BLaER1 (cell line): ENCODE measurements around the gene SORCS2.

Experiments used
- H3K27ac ChIP-seq: shearing (Covaris generic); formaldehyde crosslinking; 2 replicates; pipeline ENCODE4 v1.8.1; 2022
- H3K27me3 ChIP-seq: shearing (Covaris generic); formaldehyde crosslinking; 2 replicates; pipeline ENCODE4 v1.8.1; 2022
- H3K36me3 ChIP-seq: shearing (Covaris generic); formaldehyde crosslinking; 2 replicates; pipeline ENCODE4 v1.8.1; 2022
- H3K4me1 ChIP-seq: shearing (Covaris generic); formaldehyde crosslinking; 2 replicates; pipeline ENCODE4 v1.8.1; 2022
- H3K4me2 ChIP-seq: shearing (Covaris generic); formaldehyde crosslinking; 2 replicates; pipeline ENCODE4 v1.8.1; 2022
- H3K4me3 ChIP-seq: shearing (Covaris generic); formaldehyde crosslinking; 2 replicates; pipeline ENCODE4 v1.8.1; 2022
- H3K9ac ChIP-seq: shearing (Covaris generic); formaldehyde crosslinking; 2 replicates; pipeline ENCODE4 v1.8.1; 2022
- H3K9me3 ChIP-seq: shearing (Covaris generic); formaldehyde crosslinking; 2 replicates; pipeline ENCODE4 v1.8.1; 2022
- H4K20me1 ChIP-seq: shearing (Covaris generic); formaldehyde crosslinking; 2 replicates; pipeline ENCODE4 v1.8.1; 2022
- Cebpa-rat ChIP-seq: shearing (Covaris generic); IDR thresholded peaks from 2 replicates; pipeline ENCODE4 v1.8.1; 2022

SORCS2 gene

DNA sequence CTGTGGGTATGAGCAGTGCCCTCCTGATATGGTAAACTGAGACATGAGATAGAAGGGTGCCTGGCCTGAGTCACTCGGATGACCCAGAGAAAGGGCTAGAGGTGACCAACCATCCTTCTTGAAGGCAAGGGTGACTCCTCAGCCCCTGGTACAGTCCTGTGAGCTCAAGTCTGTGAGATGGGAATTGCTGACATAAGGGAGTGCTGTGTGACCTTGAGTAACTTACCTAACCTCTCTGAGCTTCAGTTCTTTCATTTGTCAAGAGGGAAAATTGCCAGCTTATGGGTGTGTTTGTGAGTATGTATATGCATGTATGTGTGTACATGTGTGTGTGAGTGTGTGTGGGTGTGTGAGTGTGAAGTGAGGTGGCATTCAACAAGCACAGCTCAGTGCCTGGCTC, 452.8 kb downstream of the SORCS2 start:
- Histone ChIP-seq H3K9me3 (peaks cover 37% of the 10 kb centered on the region), H3K36me3 (peaks cover 39% of the 10 kb centered on the region), H4K20me1 (no peaks in the 10 kb centered on the region), H3K9ac (no peak overlapping the region), H3K4me2 (no peak overlapping the region), H3K27ac (no peak overlapping the region), H3K27me3 (no peaks in the 10 kb centered on the region), H3K4me1 (peaks cover 54% of the 10 kb centered on the region), H3K4me3 (no peak overlapping the region; the same call in 1 of the 2 replicates)
- TF ChIP-seq Cebpa-rat: no peak

DNA sequence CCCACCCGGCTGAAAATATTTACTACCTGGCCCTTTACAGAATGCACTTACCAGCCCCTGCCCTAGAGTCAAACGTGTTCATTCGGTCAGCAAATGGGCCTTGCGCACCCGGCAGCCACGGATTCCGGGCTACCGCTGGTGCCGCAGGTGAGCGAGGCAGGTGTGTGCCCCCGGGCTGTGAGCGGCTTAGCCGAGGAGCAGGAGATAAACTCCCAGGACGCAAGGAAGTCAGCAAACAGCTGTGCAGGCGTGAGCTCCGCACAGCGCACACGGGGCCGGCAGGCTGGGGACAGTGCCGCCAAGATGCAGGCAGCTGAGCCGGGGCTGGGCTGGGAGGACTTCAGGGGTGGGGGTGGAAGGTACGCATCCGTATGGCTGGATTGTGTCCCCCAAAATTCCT, 453.6 kb downstream of the SORCS2 start:
- peaks cover 37% of the 10 kb centered on the region for H3K9me3 ChIP-seq
- no peak for TF ChIP-seq Cebpa-rat
- H3K4me3 ChIP-seq: 0 out of 2 replicates have a peak overlapping the region, but pooled peaks have one; percentile 43
- H3K4me1 ChIP-seq: peaks cover 62% of the 10 kb centered on the region
- H3K27ac ChIP-seq: 0 out of 2 replicates have a peak overlapping the region, but pooled peaks have one; percentile 90
- no peaks in the 10 kb centered on the region for H3K27me3 ChIP-seq
- peak overlapping the region; percentile 76 for H3K4me2 ChIP-seq
- peaks cover 34% of the 10 kb centered on the region for H3K36me3 ChIP-seq
- no peak overlapping the region for H3K9ac ChIP-seq
- H4K20me1 ChIP-seq: no peaks in the 10 kb centered on the region

DNA sequence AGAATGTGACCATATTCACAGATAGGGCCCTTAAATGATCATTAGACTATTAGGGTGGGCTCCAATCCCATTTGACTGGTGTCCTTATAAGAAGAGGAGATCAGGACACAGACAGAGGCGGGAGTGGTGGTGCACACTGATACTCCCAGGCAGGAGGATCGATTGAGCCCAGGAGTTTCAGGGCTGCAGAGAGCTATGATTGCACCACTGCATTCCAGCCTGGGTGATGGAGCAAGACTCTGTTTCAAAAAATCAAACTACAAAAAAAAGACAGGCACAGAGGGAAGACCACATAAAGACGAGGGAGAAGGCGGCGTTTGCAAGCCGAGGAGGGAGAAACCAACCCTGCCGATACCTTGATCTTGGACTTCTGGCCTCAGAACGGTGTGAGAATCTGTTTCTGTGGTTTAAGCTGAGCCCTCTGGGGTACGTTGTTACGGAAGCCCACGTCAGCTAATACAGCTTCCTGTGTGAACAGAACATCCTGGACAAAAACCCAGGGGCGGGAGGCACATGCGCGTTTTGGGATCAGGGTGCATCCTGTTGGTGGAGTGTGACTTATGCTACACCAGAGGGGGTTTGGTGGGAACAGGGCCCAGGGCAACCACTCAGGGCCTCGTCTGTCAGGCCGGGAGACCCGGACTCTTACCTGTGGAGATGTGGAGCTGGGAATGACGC, 454.2 kb downstream of the SORCS2 start:
- Histone ChIP-seq H4K20me1 (no peaks in the 10 kb centered on the region), H3K9me3 (peaks cover 37% of the 10 kb centered on the region), H3K4me1 (peaks cover 67% of the 10 kb centered on the region), H3K36me3 (peaks cover 31% of the 10 kb centered on the region), H3K4me3 (peak overlapping the region; percentile 43), H3K27me3 (no peaks in the 10 kb centered on the region), H3K27ac (peak overlapping the region; percentile 90), H3K4me2 (peak overlapping the region; percentile 76), H3K9ac (no peak overlapping the region)
- no peak for TF ChIP-seq Cebpa-rat

GRCh38 chr4:7647186-7647585, 454.8 kb downstream of the SORCS2 start:
- H4K20me1 ChIP-seq: no peaks in the 10 kb centered on the region

DNA sequence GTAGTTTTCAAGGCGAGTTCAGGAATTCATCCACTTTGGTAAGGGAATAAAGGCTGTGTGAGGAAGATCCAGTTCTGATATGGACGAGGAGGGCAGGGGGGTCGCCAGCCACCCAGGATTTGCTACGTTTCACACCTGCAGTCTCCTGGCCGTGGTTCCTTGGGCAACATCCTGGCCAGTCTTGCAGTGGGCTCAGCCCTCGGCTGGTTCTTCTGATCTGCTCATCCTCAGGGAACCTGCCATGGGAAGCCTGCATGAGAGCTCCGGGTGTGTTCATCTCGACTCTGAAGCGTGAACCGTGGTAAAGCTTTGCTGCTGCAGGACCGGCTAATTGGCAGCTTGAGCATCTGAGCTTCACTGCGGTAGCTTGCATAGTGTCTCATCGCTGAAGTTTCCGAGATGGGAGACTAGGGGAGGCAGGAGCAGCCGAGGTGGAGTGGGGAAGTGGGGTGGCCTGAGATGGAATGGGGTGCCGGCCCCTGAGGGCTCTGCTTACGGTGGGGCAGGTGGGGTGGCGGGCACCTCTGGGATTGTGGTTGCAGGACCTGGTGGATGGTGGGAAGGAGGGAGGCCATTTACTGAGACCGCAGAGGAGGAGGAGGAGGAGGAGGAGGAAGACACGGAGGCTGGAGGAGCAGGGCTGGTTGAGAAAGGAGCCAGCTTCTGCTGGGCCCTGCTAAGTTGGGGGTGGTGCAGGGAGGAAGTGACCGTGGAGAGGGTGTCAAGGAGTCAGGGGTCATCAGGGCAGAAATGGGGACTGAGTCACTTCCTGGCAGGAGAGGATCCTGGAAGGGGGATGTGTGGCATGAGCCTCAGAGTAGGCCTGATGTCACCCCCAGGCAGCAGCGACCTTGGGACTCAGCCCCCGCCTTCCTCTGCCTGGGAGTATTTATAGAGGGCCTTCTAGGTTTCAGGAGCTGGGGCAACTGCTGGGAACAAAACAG, 455.5 kb downstream of the SORCS2 start:
- Histone ChIP-seq H3K4me3 (0 out of 2 replicates have a peak overlapping the region, but pooled peaks have one; percentile 10), H3K9me3 (peaks cover 37% of the 10 kb centered on the region), H4K20me1 (no peaks in the 10 kb centered on the region), H3K4me1 (peaks cover 77% of the 10 kb centered on the region), H3K9ac (no peak overlapping the region; the same call in 1 of the 2 replicates), H3K4me2 (peak overlapping the region; percentile 76), H3K27ac (peak overlapping the region; percentile 90), H3K36me3 (peaks cover 31% of the 10 kb centered on the region), H3K27me3 (no peaks in the 10 kb centered on the region)
- no peak for TF ChIP-seq Cebpa-rat

More at GRCh38 chr4:7647186-7647585, 454.8 kb downstream of the SORCS2 start:
- H3K4me3 ChIP-seq: no peak overlapping the region
- peaks cover 37% of the 10 kb centered on the region for H3K9me3 ChIP-seq
- TF ChIP-seq Cebpa-rat: no peak
- peak overlapping the region; percentile 76 for H3K4me2 ChIP-seq
- peaks cover 31% of the 10 kb centered on the region for H3K36me3 ChIP-seq
- H3K4me1 ChIP-seq: peaks cover 74% of the 10 kb centered on the region
- H3K27ac ChIP-seq: peak overlapping the region; percentile 90
- H3K9ac ChIP-seq: no peak overlapping the region
- no peaks in the 10 kb centered on the region for H3K27me3 ChIP-seq

- peak overlapping the region; percentile 90 for H3K27ac ChIP-seq
- peak overlapping the region; percentile 76 for H3K4me2 ChIP-seq
- peaks cover 35% of the 10 kb centered on the region for H3K9me3 ChIP-seq
- no peaks in the 10 kb centered on the region for H3K27me3 ChIP-seq
- peaks cover 29% of the 10 kb centered on the region for H3K36me3 ChIP-seq
- TF ChIP-seq Cebpa-rat: no peak
- no peaks in the 10 kb centered on the region for H4K20me1 ChIP-seq
- H3K4me1 ChIP-seq: peaks cover 81% of the 10 kb centered on the region
- peak overlapping the region; percentile 46 for H3K9ac ChIP-seq
- H3K4me3 ChIP-seq: no peak overlapping the region
Observed at GRCh38 chr4:7648544-7649395, 456.4 kb downstream of the SORCS2 start.

DNA sequence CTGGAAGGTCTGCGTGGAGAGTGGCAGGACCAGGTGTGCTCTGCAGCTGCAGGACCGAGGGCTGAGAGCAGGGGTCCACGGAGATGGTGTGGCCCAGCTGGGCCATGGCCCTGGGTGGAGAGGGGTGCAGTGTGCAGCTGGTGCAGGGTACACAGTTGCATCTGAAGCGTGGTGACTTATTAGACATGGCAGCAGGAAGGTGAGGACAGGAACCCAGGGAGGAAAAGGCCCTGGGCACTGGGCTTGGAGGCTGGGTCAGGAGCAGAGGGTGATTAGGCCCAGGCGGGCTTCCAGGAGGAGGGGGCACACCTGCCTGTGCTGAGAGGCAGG, 457.0 kb downstream of the SORCS2 start:
- Histone ChIP-seq H3K9me3 (peaks cover 29% of the 10 kb centered on the region), H4K20me1 (no peaks in the 10 kb centered on the region), H3K4me2 (peak overlapping the region; percentile 76), H3K27me3 (no peaks in the 10 kb centered on the region), H3K36me3 (peaks cover 23% of the 10 kb centered on the region), H3K4me1 (peaks cover 87% of the 10 kb centered on the region), H3K27ac (peak overlapping the region; percentile 90), H3K9ac (peak overlapping the region; percentile 46), H3K4me3 (no peak overlapping the region)
- TF ChIP-seq Cebpa-rat: no peak

- Histone ChIP-seq H3K27ac (peak overlapping the region; percentile 90), H3K4me2 (peak overlapping the region; percentile 76), H3K27me3 (no peaks in the 10 kb centered on the region), H4K20me1 (no peaks in the 10 kb centered on the region), H3K4me1 (peaks cover 93% of the 10 kb centered on the region), H3K4me3 (peak overlapping the region; percentile 29; the same call in 1 of the 2 replicates), H3K36me3 (peaks cover 18% of the 10 kb centered on the region), H3K9ac (peak overlapping the region; percentile 46), H3K9me3 (peaks cover 23% of the 10 kb centered on the region)
- no peak for TF ChIP-seq Cebpa-rat
Observed at GRCh38 chr4:7649741-7650531, 457.6 kb downstream of the SORCS2 start.
